Fibroblast of mammary gland (primary cell): Measurements from ENCODE around the gene NUP133.
A peak's percentile ranks its signal among the peaks of the same experiment; 100 is the strongest.

Source experiments
- DNase-seq: peaks from one replicate; pipeline ENCODE4 v3.0.0-alpha.2; 2010; ENCODE audit warnings: low read depth
- H3K4me3 ChIP-seq: 2 replicates; pipeline ENCODE4 v1.5.1; 2011; ENCODE audit warnings: low read depth, mild to moderate bottlenecking, low read length, moderate library complexity; ENCODE audit not compliant: control insufficient read depth
- CTCF ChIP-seq: conservative IDR thresholded peaks from 2 replicates; pipeline ENCODE4 v1.5.1; 2011; ENCODE audit warnings: low read depth, low read length, inconsistent platforms; ENCODE audit not compliant: control insufficient read depth, insufficient read depth

NUP133 gene

GRCh38 chr1:229507951-229508822, at the start of gene NUP133:
Gene NUP133, minus strand, starts transcription at chr1:229508341. Its CDS starts 92 bp downstream, at chr1:229508249.
- TF ChIP-seq CTCF = no peak
- H3K4me3 ChIP-seq = peak within 1 kb of the TSS; percentile 83
- peak; percentile 98 for DNase-seq

- TF ChIP-seq CTCF = no peak
- DNase-seq = peak; percentile 46
- peak overlapping the region; percentile 73 for H3K4me3 ChIP-seq
These were observed 49.2 kb upstream of the NUP133 start for GRCh38 chr1:229557200-229557850.

GRCh38 chr1:229554886-229555621, 46.9 kb upstream of the NUP133 start:
- DNase-seq = no peak
- TF ChIP-seq CTCF = no peak

GRCh38 chr1:229553621-229554130, 45.5 kb upstream of the NUP133 start:
- H3K4me3 ChIP-seq = no peak overlapping the region
- DNase-seq = peak; percentile 23
- no peak for TF ChIP-seq CTCF

More at GRCh38 chr1:229554886-229555621, 46.9 kb upstream of the NUP133 start:
- H3K4me3 ChIP-seq = no peak overlapping the region

GRCh38 chr1:229552732-229553131, 44.6 kb upstream of the NUP133 start:
- no peak overlapping the region for H3K4me3 ChIP-seq
- TF ChIP-seq CTCF = no peak
- DNase-seq = no peak

DNA sequence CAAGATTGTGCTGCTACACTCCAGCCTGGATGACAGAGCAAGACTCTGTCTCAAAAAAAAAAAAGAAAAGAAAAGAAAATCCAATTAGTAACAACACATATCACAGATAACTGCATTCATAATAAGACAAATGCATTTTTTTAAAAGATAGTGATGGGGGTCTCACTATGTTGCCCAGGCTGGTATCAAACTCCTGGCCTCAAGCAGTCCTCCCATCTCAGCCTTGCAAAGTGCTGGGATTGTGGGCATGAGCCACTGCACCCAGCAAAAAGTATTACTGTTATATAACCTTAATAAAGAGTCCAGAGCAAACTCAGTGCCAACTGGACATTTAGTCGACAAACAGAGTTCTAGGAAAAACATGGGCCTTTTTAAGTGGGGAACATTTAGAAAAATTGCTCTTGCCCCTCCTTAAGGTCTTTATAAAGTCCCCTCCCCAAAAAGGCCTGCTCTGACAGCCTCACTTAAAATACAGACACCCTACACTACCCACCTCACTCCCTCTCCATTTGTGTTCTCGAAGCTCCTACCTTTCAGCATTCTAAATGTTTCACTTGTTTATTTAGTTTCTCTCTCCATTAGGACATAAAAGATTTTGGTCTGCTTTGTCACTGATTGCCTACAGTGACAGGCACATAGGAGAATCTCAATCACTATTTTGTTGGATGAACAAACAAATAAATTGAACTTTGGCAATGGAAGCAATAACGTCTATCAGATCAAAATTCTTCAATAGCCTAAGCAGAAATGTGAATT, 42.8 kb upstream of the NUP133 start:
- no peak overlapping the region for H3K4me3 ChIP-seq
- no peak for DNase-seq
- no peak for TF ChIP-seq CTCF
